PC-3 (cell line): Measurements from ENCODE around the gene IL11RA.

Source experiments
- CTCF ChIP-seq: fragments of 300-600 bp; sonication (generic); conservative IDR thresholded peaks from 2 replicates; pipeline ENCODE4 v1.5.1; 2017; ENCODE audit warnings: antibody characterized with exemption, low read depth, mild to moderate bottlenecking, low read length
- EZH2 ChIP-seq: fragments of 300-600 bp; sonication (generic); IDR thresholded peaks from one replicate; pipeline ENCODE4 v1.6.1; 2017; ENCODE audit warnings: antibody characterized with exemption, mild to moderate bottlenecking, low read length; ENCODE audit not compliant: unreplicated experiment

- TF ChIP-seq CTCF (no peak), EZH2 (no peak)
These were observed 15.1 kb upstream of the IL11RA start for GRCh38 chr9:34636791-34637355.
